HEK293 (cell line): Measurements from ENCODE around the gene KIAA0513.

Source experiments
- GLIS1 ChIP-seq: fragments of 450-650 bp; formaldehyde crosslinking; IDR thresholded peaks from 2 replicates; pipeline ENCODE4 v1.5.1; 2016; ENCODE audit warnings: missing biosample characterization, missing genetic modification characterization
- HOXC10 ChIP-seq: sonication (generic); formaldehyde crosslinking; IDR thresholded peaks from 2 replicates; pipeline ENCODE4 v1.8.1; 2023; ENCODE audit warnings: mild to moderate bottlenecking, missing genetic modification reagents
- KLF1 ChIP-seq: fragments of 450-650 bp; formaldehyde crosslinking; IDR thresholded peaks from 2 replicates; pipeline ENCODE4 v1.5.1; 2016; ENCODE audit warnings: missing biosample characterization, missing genetic modification characterization
- KLF9 ChIP-seq: fragments of 450-650 bp; formaldehyde crosslinking; IDR thresholded peaks from 2 replicates; pipeline ENCODE4 v1.5.1; 2016; ENCODE audit warnings: missing biosample characterization, missing genetic modification characterization, low read depth
- RBAK ChIP-seq: fragments of 450-650 bp; formaldehyde crosslinking; IDR thresholded peaks from 2 replicates; pipeline ENCODE4 v1.5.1; 2016; ENCODE audit warnings: missing biosample characterization, missing genetic modification characterization
- REPIN1 ChIP-seq: fragments of 450-650 bp; formaldehyde crosslinking; IDR thresholded peaks from 2 replicates; pipeline ENCODE4 v1.5.1; 2017; ENCODE audit warnings: missing biosample characterization, missing genetic modification characterization, low read depth
- SP2 ChIP-seq: fragments of 450-650 bp; formaldehyde crosslinking; IDR thresholded peaks from 2 replicates; pipeline ENCODE4 v1.5.1; 2016; ENCODE audit warnings: missing biosample characterization, missing genetic modification characterization
- YY2 ChIP-seq: fragments of 450-650 bp; formaldehyde crosslinking; IDR thresholded peaks from 2 replicates; pipeline ENCODE4 v1.5.1; 2016; ENCODE audit warnings: missing biosample characterization, missing genetic modification characterization
- ZEB2 ChIP-seq: fragments of 450-650 bp; formaldehyde crosslinking; IDR thresholded peaks from 2 replicates; pipeline ENCODE4 v1.5.1; 2016; ENCODE audit warnings: missing biosample characterization, missing genetic modification characterization
- ZFHX2 ChIP-seq: fragments of 450-650 bp; formaldehyde crosslinking; conservative IDR thresholded peaks from 2 replicates; pipeline ENCODE4 v1.5.1; 2016; ENCODE audit warnings: missing biosample characterization, missing genetic modification characterization
- ZNF157 ChIP-seq: fragments of 450-650 bp; formaldehyde crosslinking; IDR thresholded peaks from 2 replicates; pipeline ENCODE4 v1.5.1; 2016; ENCODE audit warnings: missing biosample characterization, missing genetic modification characterization
- ZNF16 ChIP-seq: fragments of 450-650 bp; formaldehyde crosslinking; IDR thresholded peaks from 2 replicates; pipeline ENCODE4 v1.5.1; 2016; ENCODE audit warnings: low read depth, missing biosample characterization, missing genetic modification characterization
- ZNF169 ChIP-seq: fragments of 450-650 bp; formaldehyde crosslinking; IDR thresholded peaks from 2 replicates; pipeline ENCODE4 v1.5.1; 2016; ENCODE audit warnings: missing biosample characterization, missing genetic modification characterization
- ZNF174 ChIP-seq: fragments of 450-650 bp; formaldehyde crosslinking; IDR thresholded peaks from 2 replicates; pipeline ENCODE4 v1.5.0; 2017; ENCODE audit warnings: missing biosample characterization, mild to moderate bottlenecking, missing genetic modification characterization
- ZNF214 ChIP-seq: fragments of 450-650 bp; formaldehyde crosslinking; IDR thresholded peaks from 2 replicates; pipeline ENCODE4 v1.5.1; 2017; ENCODE audit warnings: missing biosample characterization, mild to moderate bottlenecking, missing genetic modification characterization, borderline replicate concordance
- ZNF23 ChIP-seq: fragments of 450-650 bp; formaldehyde crosslinking; IDR thresholded peaks from 2 replicates; pipeline ENCODE4 v1.5.1; 2016; ENCODE audit warnings: missing biosample characterization, missing genetic modification characterization, borderline replicate concordance
- ZNF248 ChIP-seq: fragments of 450-650 bp; formaldehyde crosslinking; IDR thresholded peaks from 2 replicates; pipeline ENCODE4 v1.5.1; 2017; ENCODE audit warnings: missing biosample characterization, missing genetic modification characterization
- ZNF311 ChIP-seq: fragments of 450-650 bp; formaldehyde crosslinking; IDR thresholded peaks from 2 replicates; pipeline ENCODE4 v1.5.1; 2017; ENCODE audit warnings: missing biosample characterization, missing genetic modification characterization, borderline replicate concordance
- ZNF366 ChIP-seq: fragments of 450-650 bp; formaldehyde crosslinking; conservative IDR thresholded peaks from 2 replicates; pipeline ENCODE4 v1.5.1; 2016; ENCODE audit warnings: missing biosample characterization, missing genetic modification characterization
- ZNF433 ChIP-seq: fragments of 450-650 bp; formaldehyde crosslinking; IDR thresholded peaks from 2 replicates; pipeline ENCODE4 v1.5.1; 2016; ENCODE audit warnings: missing biosample characterization, missing genetic modification characterization, low read depth
- ZNF555 ChIP-seq: fragments of 450-650 bp; formaldehyde crosslinking; conservative IDR thresholded peaks from 2 replicates; pipeline ENCODE4 v1.5.1; 2017; ENCODE audit warnings: missing biosample characterization, mild to moderate bottlenecking, missing genetic modification characterization, inconsistent platforms
- ZNF561 ChIP-seq: fragments of 450-650 bp; IDR thresholded peaks from 2 replicates; pipeline ENCODE4 v1.5.1; 2018; ENCODE audit warnings: missing biosample characterization, missing genetic modification characterization, borderline replicate concordance
- ZNF585B ChIP-seq: fragments of 450-650 bp; formaldehyde crosslinking; IDR thresholded peaks from 2 replicates; pipeline ENCODE4 v1.5.1; 2016; ENCODE audit warnings: missing biosample characterization, missing genetic modification characterization
- ZNF600 ChIP-seq: fragments of 450-650 bp; formaldehyde crosslinking; IDR thresholded peaks from 2 replicates; pipeline ENCODE4 v1.5.1; 2016; ENCODE audit warnings: missing biosample characterization, missing genetic modification characterization
- ZNF610 ChIP-seq: fragments of 450-650 bp; formaldehyde crosslinking; IDR thresholded peaks from 2 replicates; pipeline ENCODE4 v1.5.1; 2016; ENCODE audit warnings: missing biosample characterization, missing genetic modification characterization, borderline replicate concordance
- ZNF626 ChIP-seq: fragments of 450-650 bp; sonication (Bioruptor Pico); formaldehyde crosslinking; IDR thresholded peaks from 2 replicates; pipeline ENCODE4 v1.5.1; 2018; ENCODE audit warnings: missing biosample characterization, missing genetic modification characterization, inconsistent platforms
- ZNF670 ChIP-seq: fragments of 450-650 bp; formaldehyde crosslinking; IDR thresholded peaks from 2 replicates; pipeline ENCODE4 v1.5.1; 2016; ENCODE audit warnings: missing biosample characterization, missing genetic modification characterization, low read depth
- ZNF776 ChIP-seq: fragments of 450-650 bp; formaldehyde crosslinking; IDR thresholded peaks from 2 replicates; pipeline ENCODE4 v1.5.0; 2017; ENCODE audit warnings: missing biosample characterization, missing genetic modification characterization, borderline replicate concordance
- ZNF777 ChIP-seq: fragments of 450-650 bp; formaldehyde crosslinking; IDR thresholded peaks from 2 replicates; pipeline ENCODE4 v1.5.1; 2017; ENCODE audit warnings: missing biosample characterization, missing genetic modification characterization, borderline replicate concordance
- ZXDB ChIP-seq: fragments of 450-650 bp; formaldehyde crosslinking; IDR thresholded peaks from 2 replicates; pipeline ENCODE4 v1.5.1; 2016; ENCODE audit warnings: missing biosample characterization, missing genetic modification characterization
- TF ChIP-seq, protein P1 (sequence below): fragments of 450-650 bp; formaldehyde crosslinking; IDR thresholded peaks from 2 replicates; pipeline ENCODE4 v1.5.1; 2016; ENCODE audit warnings: missing biosample characterization, missing genetic modification characterization
- TF ChIP-seq, protein P2 (sequence below): fragments of 450-650 bp; formaldehyde crosslinking; IDR thresholded peaks from 2 replicates; pipeline ENCODE4 v1.5.1; 2016; ENCODE audit warnings: missing biosample characterization, missing genetic modification characterization
- TF ChIP-seq, protein P3 (sequence below): fragments of 450-650 bp; formaldehyde crosslinking; IDR thresholded peaks from 2 replicates; pipeline ENCODE4 v1.5.1; 2016; ENCODE audit warnings: missing biosample characterization, missing genetic modification characterization
- TF ChIP-seq, protein P4 (sequence below): sonication (generic); formaldehyde crosslinking; IDR thresholded peaks from 2 replicates; pipeline ENCODE4 v1.8.1; 2022; ENCODE audit warnings: mild to moderate bottlenecking, moderate library complexity, missing genetic modification reagents

KIAA0513 gene

DNA sequence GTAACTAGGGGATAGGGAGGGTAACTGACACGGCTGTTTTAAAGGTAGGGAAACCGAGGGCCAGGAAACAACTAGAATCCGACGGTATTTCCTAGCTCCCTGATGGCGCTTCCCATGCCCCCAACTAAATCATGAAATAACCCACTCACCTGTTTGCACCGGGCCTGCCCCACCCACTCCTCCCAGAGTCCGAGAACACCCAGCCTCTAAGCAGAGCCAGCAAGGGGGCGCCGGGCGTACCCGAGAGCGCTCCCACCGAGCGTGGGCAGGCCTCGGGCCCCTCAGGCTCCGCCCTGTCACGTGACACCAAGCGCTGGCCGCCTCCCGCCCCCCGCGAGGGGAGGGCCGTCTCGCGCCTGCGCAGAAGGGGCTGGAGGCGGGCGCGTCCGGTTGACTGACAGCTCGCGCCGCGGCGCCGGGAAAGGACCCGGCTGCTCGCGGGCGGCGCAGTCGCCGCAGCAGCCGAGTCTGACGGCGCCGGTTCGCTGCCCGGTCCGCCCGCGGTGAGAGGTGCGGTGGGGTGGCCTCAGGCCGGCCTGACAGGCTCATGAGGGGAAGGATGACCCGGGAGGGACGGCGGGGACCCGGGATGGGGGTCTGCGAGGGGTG is at the start of gene KIAA0513 (continued):
- TF ChIP-seq, protein P1, sequence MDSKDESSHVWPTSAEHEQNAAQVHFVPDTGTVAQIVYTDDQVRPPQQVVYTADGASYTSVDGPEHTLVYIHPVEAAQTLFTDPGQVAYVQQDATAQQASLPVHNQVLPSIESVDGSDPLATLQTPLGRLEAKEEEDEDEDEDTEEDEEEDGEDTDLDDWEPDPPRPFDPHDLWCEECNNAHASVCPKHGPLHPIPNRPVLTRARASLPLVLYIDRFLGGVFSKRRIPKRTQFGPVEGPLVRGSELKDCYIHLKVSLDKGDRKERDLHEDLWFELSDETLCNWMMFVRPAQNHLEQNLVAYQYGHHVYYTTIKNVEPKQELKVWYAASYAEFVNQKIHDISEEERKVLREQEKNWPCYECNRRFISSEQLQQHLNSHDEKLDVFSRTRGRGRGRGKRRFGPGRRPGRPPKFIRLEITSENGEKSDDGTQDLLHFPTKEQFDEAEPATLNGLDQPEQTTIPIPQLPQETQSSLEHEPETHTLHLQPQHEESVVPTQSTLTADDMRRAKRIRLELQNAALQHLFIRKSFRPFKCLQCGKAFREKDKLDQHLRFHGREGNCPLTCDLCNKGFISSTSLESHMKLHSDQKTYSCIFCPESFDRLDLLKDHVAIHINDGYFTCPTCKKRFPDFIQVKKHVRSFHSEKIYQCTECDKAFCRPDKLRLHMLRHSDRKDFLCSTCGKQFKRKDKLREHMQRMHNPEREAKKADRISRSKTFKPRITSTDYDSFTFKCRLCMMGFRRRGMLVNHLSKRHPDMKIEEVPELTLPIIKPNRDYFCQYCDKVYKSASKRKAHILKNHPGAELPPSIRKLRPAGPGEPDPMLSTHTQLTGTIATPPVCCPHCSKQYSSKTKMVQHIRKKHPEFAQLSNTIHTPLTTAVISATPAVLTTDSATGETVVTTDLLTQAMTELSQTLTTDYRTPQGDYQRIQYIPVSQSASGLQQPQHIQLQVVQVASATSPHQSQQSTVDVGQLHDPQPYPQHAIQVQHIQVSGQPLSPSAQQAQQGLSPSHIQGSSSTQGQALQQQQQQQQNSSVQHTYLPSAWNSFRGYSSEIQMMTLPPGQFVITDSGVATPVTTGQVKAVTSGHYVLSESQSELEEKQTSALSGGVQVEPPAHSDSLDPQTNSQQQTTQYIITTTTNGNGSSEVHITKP: peak; percentile 88
- no peak for TF ChIP-seq ZNF311
- TF ChIP-seq ZXDB (tag by site-specific recombination): peak; percentile 83
- no peak for TF ChIP-seq ZNF214 (tag by site-specific recombination)
- TF ChIP-seq ZNF433: no peak
- TF ChIP-seq REPIN1 (tag by site-specific recombination): 0 out of 2 replicates have a peak, but pooled peaks have one; percentile 22
- no peak for TF ChIP-seq ZNF600 (tag by site-specific recombination)
- peak; percentile 90 for TF ChIP-seq ZNF561 (tag by site-specific recombination)
- no peak for TF ChIP-seq ZNF670 (tag by site-specific recombination)
- TF ChIP-seq, protein P2, sequence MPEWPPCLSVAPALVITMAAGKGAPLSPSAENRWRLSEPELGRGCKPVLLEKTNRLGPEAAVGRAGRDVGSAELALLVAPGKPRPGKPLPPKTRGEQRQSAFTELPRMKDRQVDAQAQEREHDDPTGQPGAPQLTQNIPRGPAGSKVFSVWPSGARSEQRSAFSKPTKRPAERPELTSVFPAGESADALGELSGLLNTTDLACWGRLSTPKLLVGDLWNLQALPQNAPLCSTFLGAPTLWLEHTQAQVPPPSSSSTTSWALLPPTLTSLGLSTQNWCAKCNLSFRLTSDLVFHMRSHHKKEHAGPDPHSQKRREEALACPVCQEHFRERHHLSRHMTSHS (tag by site-specific recombination): no peak
- TF ChIP-seq ZNF610 (tag by site-specific recombination): no peak
- TF ChIP-seq ZNF174 (tag by site-specific recombination): no peak
- TF ChIP-seq ZNF626 (tag by site-specific recombination): no peak
- no peak for TF ChIP-seq ZNF585B (tag by site-specific recombination)
- TF ChIP-seq GLIS1 (tag by site-specific recombination): peak; percentile 79
- TF ChIP-seq ZNF777: no peak
- peak; percentile 75 for TF ChIP-seq KLF1 (tag by site-specific recombination)
- no peak for TF ChIP-seq HOXC10 (CRISPR knock-in tag)
- TF ChIP-seq ZNF366 (tag by site-specific recombination): no peak
- TF ChIP-seq ZNF776: no peak
- no peak for TF ChIP-seq RBAK (tag by site-specific recombination)
- TF ChIP-seq YY2: no peak
- TF ChIP-seq KLF9: peak; percentile 59; the same call in 1 of the 2 replicates
- no peak for TF ChIP-seq ZNF157 (tag by site-specific recombination)
- TF ChIP-seq, protein P3, sequence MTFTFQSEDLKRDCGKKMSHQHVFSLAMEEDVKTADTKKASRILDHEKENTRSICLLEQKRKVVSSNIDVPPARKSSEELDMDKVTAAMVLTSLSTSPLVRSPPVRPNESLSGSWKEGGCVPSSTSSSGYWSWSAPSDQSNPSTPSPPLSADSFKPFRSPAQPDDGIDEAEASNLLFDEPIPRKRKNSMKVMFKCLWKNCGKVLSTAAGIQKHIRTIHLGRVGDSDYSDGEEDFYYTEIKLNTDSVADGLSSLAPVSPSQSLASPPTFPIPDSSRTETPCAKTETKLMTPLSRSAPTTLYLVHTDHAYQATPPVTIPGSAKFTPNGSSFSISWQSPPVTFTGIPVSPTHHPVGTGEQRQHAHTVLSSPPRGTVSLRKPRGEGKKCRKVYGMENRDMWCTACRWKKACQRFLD (tag by site-specific recombination): no peak
- TF ChIP-seq ZFHX2 (tag by site-specific recombination): peak; percentile 86
- no peak for TF ChIP-seq ZNF248 (tag by site-specific recombination)
- no peak for TF ChIP-seq ZNF23 (tag by site-specific recombination)
- peak; percentile 80 for TF ChIP-seq SP2
- no peak for TF ChIP-seq ZNF169 (tag by site-specific recombination)
- TF ChIP-seq ZEB2: 0 out of 2 replicates have a peak, but pooled peaks have one; percentile 39
- TF ChIP-seq ZNF555 (tag by site-specific recombination): no peak
- no peak for TF ChIP-seq ZNF16 (tag by site-specific recombination)
- TF ChIP-seq, protein P4, sequence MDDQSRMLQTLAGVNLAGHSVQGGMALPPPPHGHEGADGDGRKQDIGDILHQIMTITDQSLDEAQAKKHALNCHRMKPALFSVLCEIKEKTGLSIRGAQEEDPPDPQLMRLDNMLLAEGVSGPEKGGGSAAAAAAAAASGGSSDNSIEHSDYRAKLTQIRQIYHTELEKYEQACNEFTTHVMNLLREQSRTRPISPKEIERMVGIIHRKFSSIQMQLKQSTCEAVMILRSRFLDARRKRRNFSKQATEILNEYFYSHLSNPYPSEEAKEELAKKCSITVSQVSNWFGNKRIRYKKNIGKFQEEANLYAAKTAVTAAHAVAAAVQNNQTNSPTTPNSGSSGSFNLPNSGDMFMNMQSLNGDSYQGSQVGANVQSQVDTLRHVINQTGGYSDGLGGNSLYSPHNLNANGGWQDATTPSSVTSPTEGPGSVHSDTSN (CRISPR knock-in tag): peak; percentile 82; the same call in 1 of the 2 replicates
